Stimulated activated CD4-positive, alpha-beta T cell treated with anti-CD3 and anti-CD28 coated beads, Interleukin-12 subunit alpha, Interleukin-12 subunit beta, amount 100 ng/mL, for 24 hours (primary cell): Measurements from ENCODE around the gene PML.
"Not testable (repeated sequence)": the region's sequence is repeated elsewhere in the genome, so short reads cannot be mapped to it uniquely, and the experiment has no call there.

Experiments
- DNase-seq, 2 experiments: peaks; one replicate each; pipeline ENCODE4 v3.0.0-alpha.2; 2020; ENCODE audit warnings: low read depth in 2 of 2

PML gene

DNA sequence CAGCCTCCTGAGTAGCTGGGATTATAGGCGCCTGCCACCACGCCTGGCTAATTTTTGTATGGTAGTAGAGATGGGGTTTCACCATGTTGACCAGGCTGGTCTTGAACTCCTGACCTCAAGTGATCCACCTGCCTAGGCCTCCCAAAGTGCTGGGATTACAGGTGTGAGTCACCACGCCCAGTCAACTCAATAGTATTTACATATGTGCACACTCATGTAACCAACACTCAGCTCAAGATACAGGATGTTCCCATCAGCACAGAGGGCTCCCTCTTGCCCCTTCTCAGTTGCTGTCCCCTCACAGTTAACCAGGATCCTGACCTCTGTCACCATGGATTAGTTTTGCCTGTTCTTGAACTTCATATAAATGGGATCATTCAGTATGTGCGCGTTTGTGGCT, 61.8 kb downstream of the PML start:
- not testable (repeated sequence) for DNase-seq

GRCh38 chr15:74059050-74059833, 64.7 kb downstream of the PML start:
- DNase-seq = not testable (repeated sequence)

DNA sequence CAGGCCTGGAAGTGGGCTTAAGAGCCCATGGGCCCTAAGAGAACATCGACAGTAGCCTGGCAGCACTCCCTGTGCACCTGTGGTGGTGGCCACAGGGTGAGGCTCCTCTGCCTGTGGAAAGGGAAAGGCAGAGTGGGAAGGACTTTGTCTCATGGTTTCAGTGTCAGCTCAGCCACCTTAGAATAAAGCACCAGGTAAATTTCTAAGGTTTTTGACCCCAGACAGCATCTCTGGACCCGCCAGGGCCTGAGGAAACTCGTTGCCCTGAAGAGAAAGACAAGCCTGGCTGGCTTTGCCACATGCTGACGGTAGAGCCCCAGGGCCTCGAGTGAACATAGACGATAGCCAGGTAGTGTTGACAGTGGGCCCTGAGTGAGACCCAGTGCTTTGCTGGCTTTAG, 65.7 kb downstream of the PML start:
- no peak for DNase-seq

- DNase-seq = no peak
Measured at GRCh38 chr15:74062236-74062635, 67.7 kb downstream of the PML start.

- DNase-seq = no peak
Measured at GRCh38 chr15:74062671-74063070, 68.2 kb downstream of the PML start.

GRCh38 chr15:74063425-74064146, 69.1 kb downstream of the PML start:
- DNase-seq = not testable (repeated sequence)

GRCh38 chr15:74064183-74064582, 69.7 kb downstream of the PML start:
- DNase-seq = not testable (repeated sequence)

- DNase-seq = not testable (repeated sequence)
Measured at GRCh38 chr15:74064822-74065221, 70.3 kb downstream of the PML start.

DNA sequence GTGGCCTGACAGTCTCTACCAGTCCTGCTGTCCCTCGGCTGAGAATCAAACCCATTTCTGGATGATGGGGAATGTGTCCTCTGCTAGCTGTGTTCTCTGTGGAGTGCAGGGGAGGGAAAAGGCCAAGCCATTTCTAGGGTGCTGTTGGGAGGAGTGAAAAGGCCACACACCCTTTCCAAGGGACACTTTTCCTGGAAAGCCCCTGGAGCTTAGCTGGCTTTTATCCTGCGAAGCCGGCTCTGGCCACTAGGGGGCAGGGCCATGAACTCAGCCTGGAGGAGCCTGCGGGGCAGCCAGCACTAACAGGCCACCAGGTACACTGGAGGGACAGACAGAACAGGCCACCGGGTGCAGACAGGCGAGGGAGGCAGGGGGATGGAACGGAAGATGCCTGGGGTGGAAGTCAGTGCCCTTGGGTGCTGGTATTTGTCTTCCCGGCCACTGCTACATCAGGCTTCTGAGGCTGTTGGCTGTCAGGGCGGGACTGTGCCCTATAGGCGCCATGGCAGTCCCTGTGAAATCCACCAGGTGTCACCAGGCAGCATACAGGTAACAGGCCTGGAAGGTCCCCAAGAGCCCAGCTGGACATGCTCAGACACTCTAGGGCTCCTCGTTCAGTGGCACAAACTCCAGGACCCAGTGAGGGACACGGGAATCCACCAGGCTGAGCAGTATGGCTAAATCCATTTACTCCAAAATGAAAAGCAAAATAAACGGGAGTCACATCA, 71.3 kb downstream of the PML start:
- peak; percentile 30 to 49 for DNase-seq

GRCh38 chr15:74071645-74072044, 77.1 kb downstream of the PML start:
- not testable (repeated sequence) for DNase-seq

- not testable (repeated sequence) for DNase-seq
Measured at GRCh38 chr15:74072132-74072531, 77.6 kb downstream of the PML start.

DNA sequence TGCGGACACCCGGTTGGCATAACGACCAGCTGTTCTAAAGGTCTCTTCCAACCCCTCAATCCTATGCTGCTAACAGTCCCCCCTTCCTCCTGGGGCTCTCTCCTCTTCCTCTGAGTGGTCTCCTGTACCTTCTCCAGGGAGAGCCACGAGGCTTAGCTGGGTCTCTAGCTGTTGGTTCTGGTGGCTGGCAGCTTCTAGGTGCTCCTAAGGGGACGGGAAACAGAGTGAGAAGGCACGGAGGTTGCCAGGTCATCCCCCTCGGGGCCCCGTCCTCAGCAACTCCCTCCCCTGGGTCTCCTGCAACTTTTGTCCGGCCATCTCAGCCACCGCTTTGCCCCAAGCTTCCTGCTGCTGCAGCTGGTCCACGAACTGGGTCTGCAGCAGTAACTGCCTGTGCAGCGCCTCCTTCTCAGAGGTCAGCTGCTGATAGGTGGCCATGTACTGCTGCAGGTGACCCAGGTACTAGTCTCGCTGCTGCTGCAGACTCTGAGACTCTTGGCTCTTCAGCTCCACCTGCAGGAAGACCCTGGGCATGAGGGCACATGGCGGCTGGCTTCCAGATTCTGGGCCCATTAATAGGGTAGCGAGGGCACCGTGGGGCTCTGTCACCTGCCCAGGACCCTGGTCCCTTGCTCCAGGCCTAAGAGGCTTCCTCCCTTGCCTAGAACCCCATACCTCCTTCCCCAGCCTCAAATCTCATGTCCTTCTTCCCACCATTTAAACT, 78.3 kb downstream of the PML start:
- DNase-seq = peak in 1 of 2 experiments; percentile 26

GRCh38 chr15:74075781-74076180, 81.3 kb downstream of the PML start:
- DNase-seq = not testable (repeated sequence)

- not testable (repeated sequence) for DNase-seq
Measured at GRCh38 chr15:74082450-74082849, 87.9 kb downstream of the PML start, which contains the start of gene GOLGA6A. TSS of gene GOLGA6A (minus strand) at chr15:74082550. CDS start at chr15:74082509, 41 bp downstream.

DNA sequence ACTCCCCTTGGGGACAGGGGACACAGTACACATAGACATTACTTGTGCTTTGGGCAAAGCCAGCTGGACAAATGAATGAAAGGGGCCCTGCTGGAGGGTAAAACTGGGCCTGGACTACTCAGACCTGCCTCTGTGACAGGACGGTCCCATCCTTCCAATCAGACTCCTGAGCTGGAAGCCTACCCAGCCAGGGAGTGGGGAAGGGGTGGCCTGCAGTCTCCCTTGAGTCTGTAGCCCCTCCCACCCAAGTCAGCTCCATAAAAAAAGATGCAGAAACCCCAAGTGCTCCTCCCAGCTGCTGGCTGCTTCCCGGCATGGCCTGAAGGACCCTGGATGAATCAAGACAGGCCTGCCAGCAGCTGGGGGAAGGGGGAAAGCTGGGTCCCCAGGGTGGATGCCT, 100.1 kb downstream of the PML start:
- DNase-seq = not testable (repeated sequence)

DNA sequence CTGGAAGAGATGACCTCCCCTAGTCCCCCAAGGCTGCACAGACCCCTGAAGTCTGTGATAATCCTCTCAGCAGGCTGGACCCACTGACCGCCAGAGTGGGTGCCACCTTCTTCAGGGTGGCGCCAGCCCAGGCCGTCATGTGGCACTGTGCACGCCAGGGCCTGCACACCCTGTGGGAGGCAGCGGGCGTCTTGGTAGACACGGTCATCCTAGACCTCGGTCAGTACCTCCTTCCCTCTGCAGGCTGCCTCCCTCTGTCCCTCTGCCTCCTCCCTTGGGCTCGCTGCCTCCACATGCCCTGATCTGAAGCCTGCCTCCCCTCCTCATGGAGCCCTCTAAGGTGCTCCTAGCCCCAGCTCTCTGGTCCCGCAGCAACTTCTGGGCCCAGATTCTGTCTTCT, 101.1 kb downstream of the PML start:
- not testable (repeated sequence) for DNase-seq

- DNase-seq = not testable (repeated sequence)
Measured at GRCh38 chr15:74096753-74097474, 102.4 kb downstream of the PML start.
